GM21526 (cell line): ENCODE results near the gene DSPP.

Experiments used
- ATAC-seq: cut with Tn5 transposase; IDR thresholded peaks from one replicate; pipeline ENCODE4 v1.9.1; 2021; ENCODE audit warnings: moderate library complexity; ENCODE audit not compliant: unreplicated experiment, low FRiP score

DSPP gene

DNA sequence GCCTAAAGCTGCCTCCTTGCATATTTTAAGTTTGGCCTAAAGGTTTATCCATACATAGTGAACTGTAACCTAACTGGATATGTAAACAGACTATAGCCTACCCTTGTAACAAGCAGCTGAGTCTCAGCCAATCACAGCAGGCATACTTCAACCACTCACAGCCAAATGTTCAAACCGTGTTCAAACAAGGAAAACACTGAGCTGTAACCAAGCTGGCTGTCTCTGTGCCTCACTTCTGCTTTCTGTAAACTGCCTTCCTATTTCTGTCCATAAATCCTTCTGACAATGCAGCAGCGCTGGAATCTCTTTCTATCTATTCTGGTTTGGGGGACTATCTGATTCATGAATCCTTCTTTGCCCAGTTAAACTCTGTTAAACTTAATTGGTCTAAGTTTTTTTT, 16.4 kb downstream of the DSPP start:
- no peak for ATAC-seq

DNA sequence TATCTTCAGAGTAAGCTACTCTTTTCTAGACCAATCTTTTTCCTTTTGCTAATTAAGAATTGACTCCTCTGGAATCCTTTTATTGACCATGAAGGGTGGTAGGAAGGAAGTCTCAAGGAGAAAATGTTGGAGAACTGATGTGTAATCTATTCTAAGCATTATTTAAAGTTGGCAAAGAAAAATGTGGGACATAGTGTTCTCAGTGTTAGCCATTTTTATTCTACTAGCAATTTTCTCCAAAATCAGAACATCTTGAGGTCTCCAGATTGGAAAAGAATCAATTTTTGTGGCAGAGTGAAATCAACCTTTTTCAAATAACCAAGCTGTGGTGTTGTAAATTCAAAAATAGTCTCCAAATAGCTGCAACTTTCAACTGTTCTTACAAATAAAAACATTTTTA, 23.3 kb downstream of the DSPP start:
- ATAC-seq = no peak

- no peak for ATAC-seq
Measured at GRCh38 chr4:87632469-87632868, 24.1 kb downstream of the DSPP start.

DNA sequence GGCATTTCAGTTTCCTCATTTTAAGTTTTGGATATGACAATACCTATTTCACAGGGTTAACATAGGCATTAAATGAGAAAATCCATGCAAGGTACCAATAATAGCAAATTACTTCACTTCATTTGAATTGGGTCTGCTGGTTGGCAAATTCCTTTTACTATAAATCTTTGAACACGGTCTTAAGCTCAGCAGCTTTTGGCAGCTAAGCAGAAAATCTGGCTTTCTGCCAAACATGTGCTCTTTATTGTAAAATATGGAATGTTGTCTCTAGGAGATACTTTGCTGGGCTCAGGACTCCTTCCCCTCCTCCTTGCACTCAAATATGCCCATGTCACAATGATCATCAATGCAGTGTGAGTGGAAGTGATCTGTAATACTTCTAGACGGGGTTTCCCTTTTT, 24.9 kb downstream of the DSPP start:
- ATAC-seq = no peak

GRCh38 chr4:87644286-87644685, 36.0 kb downstream of the DSPP start:
- ATAC-seq = no peak

- no peak for ATAC-seq
Measured at GRCh38 chr4:87649980-87650379, 41.7 kb downstream of the DSPP start, which contains the start of gene DMP1. Gene DMP1, plus strand, starts transcription at chr4:87650280. Its CDS starts 6,213 bp downstream, at chr4:87656493.

- no peak for ATAC-seq
Measured at GRCh38 chr4:87650938-87651337, 42.6 kb downstream of the DSPP start.

DNA sequence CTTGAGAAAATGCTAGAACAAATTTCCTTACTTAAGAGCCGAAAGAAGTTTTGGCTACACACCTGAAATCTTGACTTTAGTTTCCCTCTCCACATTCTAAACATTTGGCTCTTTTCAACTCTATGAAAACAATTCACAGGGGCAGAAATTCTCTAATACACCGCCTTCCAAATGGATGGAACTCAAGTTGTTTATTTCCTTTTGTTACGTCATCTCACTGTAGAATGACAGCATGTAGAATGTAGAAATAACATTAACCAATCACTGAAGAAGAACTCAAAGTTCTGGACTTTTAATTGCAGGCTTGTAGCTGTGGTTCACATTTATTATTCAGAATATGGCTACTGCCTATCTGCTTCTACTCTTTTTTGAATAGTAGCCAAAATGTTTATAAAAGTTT, 43.6 kb downstream of the DSPP start:
- no peak for ATAC-seq

- ATAC-seq = no peak
Measured at GRCh38 chr4:87654487-87655044, 46.2 kb downstream of the DSPP start.

- no peak for ATAC-seq
Measured at GRCh38 chr4:87657525-87657924, 49.2 kb downstream of the DSPP start.

DNA sequence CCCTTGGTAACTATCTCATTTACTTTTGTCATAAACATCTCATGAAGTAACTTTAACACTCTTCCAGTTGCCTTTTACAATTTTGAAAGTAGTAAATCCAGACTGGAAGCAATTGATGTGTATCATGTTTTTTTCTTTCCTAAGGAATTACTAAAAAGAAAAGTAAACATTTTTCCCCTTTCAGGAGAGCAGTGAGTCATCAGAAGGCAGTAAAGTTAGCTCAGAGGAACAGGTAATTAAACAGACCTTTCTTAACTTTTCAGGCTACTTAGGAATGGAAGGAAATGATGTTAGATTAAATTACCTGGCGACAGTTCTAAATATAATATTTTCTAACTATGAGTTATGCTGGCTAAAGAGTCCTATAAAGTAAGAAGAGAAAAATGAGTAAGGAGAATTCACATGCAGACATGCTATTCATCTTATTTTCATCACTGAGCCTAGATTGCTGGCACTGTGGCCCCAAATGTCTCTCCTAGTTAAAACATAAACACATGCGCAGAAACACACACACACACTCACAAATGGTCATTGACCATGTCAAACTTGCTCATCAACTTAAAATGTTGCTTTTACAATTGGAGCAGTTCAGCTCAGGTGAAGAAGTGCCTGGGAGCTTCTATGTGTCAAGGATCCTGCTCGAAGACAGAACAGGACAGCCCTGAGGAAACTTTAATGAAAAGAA, 51.1 kb downstream of the DSPP start:
- no peak for ATAC-seq

DNA sequence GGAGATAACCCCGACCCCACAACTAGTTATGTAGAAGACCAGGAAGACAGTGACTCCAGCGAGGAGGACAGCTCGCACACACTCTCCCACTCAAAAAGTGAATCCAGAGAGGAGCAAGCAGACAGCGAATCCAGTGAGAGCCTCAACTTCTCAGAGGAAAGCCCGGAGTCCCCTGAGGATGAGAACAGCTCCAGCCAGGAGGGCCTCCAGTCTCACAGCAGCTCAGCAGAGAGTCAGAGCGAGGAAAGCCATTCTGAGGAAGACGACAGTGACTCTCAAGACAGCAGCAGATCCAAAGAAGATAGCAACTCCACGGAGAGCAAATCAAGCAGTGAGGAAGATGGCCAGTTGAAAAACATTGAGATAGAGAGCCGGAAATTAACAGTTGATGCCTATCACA, 54.5 kb downstream of the DSPP start:
- no peak for ATAC-seq
